T-helper 2 cell (primary cell): ENCODE data around the gene FCER2.
A peak's percentile ranks its signal among the peaks of the same experiment; 100 is the strongest.

ENCODE experiments used
- DNase-seq, 5 experiments: peaks; one replicate each; pipeline versions ENCODE4 v3.0.0 to v3.0.0-alpha.2; 2012 to 2022

FCER2 gene

GRCh38 chr19:7733376-7733775 is 31.4 kb upstream of the FCER2 start:
- DNase-seq: no peak

- no peak for DNase-seq
These were observed 30.1 kb upstream of the FCER2 start, which contains the start of gene CLEC4G for GRCh38 chr19:7732045-7732444. Gene CLEC4G (minus strand): TSS chr19:7732110. CDS start chr19:7732102, 8 bp downstream.

- no peak for DNase-seq
These were observed 29.7 kb upstream of the FCER2 start for GRCh38 chr19:7731615-7732014.

- no peak for DNase-seq
These were observed 29.3 kb upstream of the FCER2 start for GRCh38 chr19:7731218-7731595.

- no peak for DNase-seq
These were observed 28.6 kb upstream of the FCER2 start for GRCh38 chr19:7730286-7731217.

GRCh38 chr19:7729831-7730285 is 27.9 kb upstream of the FCER2 start:
- no peak for DNase-seq

- no peak for DNase-seq
These were observed 27.3 kb upstream of the FCER2 start for GRCh38 chr19:7729211-7729610.

GRCh38 chr19:7725791-7726190 is 23.9 kb upstream of the FCER2 start:
- DNase-seq: no peak

GRCh38 chr19:7722231-7722651 is 20.3 kb upstream of the FCER2 start:
- no peak for DNase-seq

GRCh38 chr19:7720351-7720750 is 18.4 kb upstream of the FCER2 start:
- no peak for DNase-seq

- peak in 1 of 5 experiments; percentile 30 for DNase-seq
These were observed 16.7 kb upstream of the FCER2 start for GRCh38 chr19:7718668-7719067.

- DNase-seq: no peak
These were observed 14.8 kb upstream of the FCER2 start for GRCh38 chr19:7716762-7717161.

- DNase-seq: no peak
These were observed 13.7 kb upstream of the FCER2 start for GRCh38 chr19:7715671-7716070.

- no peak for DNase-seq
These were observed 8.7 kb upstream of the FCER2 start for GRCh38 chr19:7710616-7711015.

GRCh38 chr19:7709932-7710460 is 8.1 kb upstream of the FCER2 start:
- DNase-seq: no peak

GRCh38 chr19:7706955-7707456 is 5.1 kb upstream of the FCER2 start:
- DNase-seq: no peak

GRCh38 chr19:7706188-7706954 is 4.4 kb upstream of the FCER2 start:
- no peak for DNase-seq

GRCh38 chr19:7705387-7706187 is 3.7 kb upstream of the FCER2 start:
- DNase-seq: peak; percentile 21 to 94 (median 61)

GRCh38 chr19:7704280-7705060 is 2.5 kb upstream of the FCER2 start:
- DNase-seq: no peak

GRCh38 chr19:7703332-7703731 is 1.4 kb upstream of the FCER2 start:
- no peak for DNase-seq

- no peak for DNase-seq
These were observed 780 bp downstream of the FCER2 start for GRCh38 chr19:7701049-7701653.
